ENCODE results near the gene MYH11.
"Not testable (repeated sequence)": the region's sequence is repeated elsewhere in the genome, so short reads cannot be mapped to it uniquely, and the experiment has no call there.

The MYH11 gene

DNA sequence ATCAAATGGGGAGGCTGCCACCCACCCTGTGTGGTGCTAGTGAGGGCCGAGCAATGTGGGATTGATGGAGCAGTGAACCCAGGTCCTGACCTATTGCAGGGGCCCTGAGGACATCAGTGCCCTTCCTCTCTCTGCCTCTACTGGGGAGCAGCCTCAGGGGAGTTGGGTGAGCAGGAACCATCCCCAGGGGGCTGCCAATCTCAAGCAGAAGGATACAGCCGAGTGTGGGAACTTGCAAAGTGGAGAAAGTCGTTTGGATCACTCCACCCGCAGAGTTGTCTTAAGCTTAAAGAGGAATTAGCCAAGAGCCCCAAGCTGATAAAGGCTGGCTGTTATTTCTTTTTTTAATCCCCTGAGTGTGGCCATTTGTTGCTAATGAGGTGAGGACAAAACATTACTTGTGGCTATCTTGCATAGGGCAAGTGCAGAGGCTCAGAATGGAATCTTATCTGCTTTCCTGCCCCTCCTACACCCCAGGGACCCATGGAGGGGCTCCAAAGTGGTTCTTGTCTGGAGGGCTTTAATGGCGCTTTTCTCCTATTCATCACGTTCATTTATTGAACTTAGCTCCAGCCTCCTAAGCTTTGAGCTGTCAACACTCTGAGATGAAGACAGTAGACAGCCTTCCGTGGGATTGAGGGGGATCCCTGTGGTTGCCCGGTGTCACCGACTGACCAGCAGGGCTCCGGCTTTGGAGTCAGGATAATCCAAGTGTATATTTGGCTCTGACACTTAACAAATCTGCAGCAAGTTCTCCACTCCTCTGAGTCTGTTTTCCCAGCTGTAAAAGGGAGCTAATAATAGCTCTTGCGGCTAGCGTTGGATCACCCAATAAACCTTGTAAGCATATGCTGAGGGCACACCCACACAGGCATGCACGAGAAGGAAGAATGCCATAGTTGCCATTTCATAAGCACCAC, 45.1 kb downstream of the MYH11 start:
- no peak for DNase-seq

DNA sequence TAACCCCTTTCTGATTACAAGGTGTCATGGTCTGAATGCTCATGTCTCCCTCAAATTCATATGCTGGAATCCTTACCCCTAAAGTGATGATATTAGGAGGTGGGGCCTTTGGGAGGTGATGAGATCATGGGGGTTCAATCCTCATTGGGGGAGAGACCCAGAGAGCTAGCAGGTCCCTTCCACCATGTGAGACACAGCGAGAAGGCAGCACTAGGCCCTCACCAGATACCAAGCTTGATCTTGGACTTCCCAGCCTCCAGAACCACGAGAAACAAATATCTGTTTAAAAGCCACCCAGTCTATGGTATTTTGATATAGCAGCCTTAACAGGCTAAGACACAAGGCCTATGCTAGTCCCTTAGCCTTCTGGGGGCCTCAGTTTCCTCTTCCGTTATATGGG, 45.9 kb downstream of the MYH11 start:
- DNase-seq: no peak

DNA sequence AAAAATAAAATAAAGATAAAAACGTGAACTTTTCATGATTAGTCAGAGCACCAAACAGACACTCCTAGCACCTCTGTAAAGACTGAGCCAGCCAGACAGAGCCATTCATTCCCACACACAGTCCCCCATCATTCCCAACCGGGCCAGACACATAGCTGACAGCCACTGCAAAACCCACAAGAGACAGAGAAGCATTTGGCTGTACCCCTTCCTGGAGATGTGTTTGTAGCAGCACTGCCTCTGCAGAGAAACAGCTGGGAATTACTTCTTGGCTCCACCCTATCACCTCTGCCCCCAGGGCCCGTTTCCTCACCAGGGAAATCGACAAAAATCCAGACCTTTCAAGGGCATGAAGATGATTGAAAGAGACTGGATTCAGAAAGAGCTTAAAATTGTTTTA, 46.4 kb downstream of the MYH11 start:
- no peak for DNase-seq

- DNase-seq: not testable (repeated sequence)
These were observed 47.5 kb downstream of the MYH11 start for GRCh38 chr16:15809297-15809696.

DNA sequence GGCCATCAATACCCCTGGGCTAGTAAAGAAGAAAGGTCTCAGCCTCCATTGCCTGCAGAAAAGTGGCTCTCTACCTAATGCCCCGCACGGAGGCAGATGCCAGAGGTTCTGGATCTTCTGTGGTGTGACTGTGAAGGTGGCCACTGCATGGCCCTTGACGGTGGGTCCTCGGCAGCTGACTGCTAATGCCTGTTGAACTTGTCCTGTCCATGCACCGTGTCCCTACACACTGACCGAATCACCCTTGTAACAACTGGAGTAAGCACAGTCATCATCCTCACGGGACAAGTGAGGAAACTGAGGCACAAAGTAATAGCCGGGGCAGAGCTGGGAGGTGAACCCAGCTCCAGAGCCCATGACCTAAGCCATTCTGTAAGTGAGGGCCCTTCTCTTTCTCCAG, 48.8 kb downstream of the MYH11 start:
- DNase-seq: no peak

DNA sequence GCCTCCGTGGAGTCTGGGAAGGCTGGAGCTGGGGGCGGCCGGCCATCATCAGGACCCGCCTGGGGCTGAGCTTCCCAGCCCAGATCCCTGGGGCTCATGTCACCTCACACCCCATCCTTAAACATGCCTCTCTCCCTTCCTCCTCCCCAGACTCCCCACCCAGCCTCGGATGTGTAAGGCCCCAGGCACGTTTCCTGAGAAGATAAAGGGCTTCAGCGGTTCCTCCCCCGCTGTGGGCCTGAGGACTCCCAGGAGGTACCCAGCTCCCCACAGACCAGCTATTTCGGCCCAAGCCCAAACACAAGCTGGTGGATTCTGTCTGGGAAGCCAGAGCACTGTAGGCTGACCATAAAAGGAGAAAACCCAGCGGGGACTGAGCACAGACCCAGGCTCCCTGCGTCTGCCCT, 49.2 kb downstream of the MYH11 start:
- DNase-seq: no peak

DNA sequence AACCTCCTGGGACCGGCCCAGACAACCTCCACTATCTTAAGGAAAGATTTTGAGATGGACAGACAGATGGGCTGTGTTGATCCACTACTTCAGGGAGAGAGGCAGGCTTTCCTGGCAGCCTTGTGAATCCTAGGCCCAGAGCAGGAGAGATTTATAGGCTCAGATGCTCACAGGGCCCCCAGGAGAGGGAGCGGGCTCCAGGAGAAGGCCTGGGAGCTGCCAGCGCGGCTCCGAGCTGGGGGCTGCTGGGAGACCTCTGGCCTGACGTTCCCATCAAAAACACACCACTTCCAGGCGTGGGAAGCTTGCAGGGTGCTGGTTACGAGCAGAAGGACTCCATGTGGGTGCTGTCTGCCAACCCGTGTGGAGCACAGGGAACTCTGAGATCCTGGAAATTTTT, 53.2 kb downstream of the MYH11 start:
- no peak for DNase-seq

DNA sequence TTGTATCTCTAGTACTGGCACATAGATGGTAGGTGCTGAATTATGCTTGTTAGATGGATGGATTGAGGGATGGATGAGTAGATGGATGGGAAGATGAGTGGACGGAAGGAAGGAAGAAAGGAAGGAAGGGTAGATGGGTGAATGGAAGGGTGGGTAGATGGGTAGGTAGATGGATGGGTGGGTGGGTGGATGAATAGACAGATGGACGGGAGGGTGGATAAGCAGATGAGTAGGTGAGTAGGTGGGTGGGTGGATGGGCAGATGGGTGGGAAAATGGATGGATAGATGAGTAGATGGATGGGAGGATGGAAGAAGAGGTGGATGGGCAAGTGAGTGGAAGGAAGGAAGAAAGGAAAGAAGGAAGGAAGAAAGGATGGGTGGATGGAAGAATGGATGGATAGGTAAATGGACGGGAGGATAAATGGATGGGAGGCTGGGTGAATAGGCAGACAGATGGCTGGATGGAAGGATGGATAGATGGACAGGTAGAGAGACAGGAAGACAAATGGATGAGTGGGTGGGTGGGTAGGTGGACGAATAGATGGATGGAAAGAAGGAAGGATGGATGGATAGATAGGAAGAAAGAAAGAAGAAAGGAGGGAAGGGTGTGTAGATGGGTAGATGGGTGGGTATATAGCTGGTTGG, 56.9 kb downstream of the MYH11 start:
- DNase-seq: no peak

DNA sequence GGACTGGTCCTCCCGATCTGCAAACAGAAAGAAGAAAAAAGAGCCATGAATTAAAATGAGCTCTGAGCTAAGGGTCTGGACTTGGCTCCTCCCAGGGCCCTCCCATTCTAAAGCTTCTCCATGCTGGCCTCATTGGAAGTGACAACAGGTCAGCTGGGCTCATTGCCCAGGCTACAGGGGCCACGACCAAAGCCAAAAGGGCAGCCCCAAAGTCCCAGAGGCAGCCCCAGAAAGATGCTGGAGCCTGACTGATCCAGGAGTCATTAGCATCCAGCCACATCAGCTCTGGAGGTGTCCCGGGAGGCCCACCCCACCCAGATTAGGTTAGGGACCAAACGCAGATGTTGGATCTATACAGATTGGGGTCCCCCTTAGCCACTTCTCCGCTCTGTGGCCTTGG, 58.2 kb downstream of the MYH11 start:
- no peak for DNase-seq

- DNase-seq: no peak
These were observed 59.9 kb downstream of the MYH11 start for GRCh38 chr16:15796885-15797284.

GRCh38 chr16:15795615-15796014, 61.2 kb downstream of the MYH11 start:
- DNase-seq: no peak

DNA sequence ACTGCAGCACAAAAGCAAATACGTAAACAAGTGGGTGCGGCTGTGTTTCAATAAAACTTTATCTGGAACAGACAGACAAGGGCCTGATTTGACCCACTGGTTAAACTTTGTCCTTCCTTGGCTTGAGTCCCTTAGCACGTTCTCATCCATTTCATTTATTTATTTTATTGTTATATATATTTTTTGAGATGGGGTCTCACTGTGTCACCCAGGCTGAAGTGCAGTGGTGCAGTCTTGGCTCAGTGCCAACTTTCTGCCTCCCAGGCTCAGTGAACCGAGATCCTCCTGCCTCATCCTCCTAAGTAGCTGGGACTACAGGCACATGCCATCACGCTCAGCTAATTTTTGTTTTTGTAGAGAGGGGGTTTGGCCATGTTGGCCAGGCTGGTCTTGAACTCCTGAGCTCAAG, 64.3 kb downstream of the MYH11 start:
- DNase-seq: no peak

GRCh38 chr16:15790458-15790857, 66.4 kb downstream of the MYH11 start:
- no peak for DNase-seq

- not testable (repeated sequence) for DNase-seq
These were observed 67.0 kb downstream of the MYH11 start for GRCh38 chr16:15789816-15790215.

GRCh38 chr16:15788846-15789239, 68.0 kb downstream of the MYH11 start:
- DNase-seq: no peak

GRCh38 chr16:15786501-15786900, 70.3 kb downstream of the MYH11 start:
- DNase-seq: no peak

- DNase-seq: no peak
These were observed 71.3 kb downstream of the MYH11 start for GRCh38 chr16:15785386-15786059.

DNA sequence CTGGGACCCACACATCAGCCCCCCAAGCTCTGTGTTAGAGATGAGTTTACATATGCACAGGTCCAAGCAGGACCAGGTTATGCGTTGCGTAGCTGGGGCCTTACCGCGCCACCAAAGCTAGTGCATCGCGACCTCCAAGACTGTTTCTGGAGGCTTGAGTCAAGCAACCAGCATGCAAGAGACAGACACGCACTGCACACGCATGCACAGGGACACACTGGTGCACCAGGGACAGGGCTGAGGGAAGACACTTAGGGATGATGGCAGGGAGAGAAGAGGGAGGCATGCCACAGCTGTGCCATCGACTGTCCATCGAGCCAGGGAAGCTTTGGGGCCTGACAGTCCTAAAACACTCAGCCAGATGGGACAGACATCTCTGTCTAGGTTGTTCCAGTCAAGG, 72.8 kb downstream of the MYH11 start:
- DNase-seq: no peak

DNA sequence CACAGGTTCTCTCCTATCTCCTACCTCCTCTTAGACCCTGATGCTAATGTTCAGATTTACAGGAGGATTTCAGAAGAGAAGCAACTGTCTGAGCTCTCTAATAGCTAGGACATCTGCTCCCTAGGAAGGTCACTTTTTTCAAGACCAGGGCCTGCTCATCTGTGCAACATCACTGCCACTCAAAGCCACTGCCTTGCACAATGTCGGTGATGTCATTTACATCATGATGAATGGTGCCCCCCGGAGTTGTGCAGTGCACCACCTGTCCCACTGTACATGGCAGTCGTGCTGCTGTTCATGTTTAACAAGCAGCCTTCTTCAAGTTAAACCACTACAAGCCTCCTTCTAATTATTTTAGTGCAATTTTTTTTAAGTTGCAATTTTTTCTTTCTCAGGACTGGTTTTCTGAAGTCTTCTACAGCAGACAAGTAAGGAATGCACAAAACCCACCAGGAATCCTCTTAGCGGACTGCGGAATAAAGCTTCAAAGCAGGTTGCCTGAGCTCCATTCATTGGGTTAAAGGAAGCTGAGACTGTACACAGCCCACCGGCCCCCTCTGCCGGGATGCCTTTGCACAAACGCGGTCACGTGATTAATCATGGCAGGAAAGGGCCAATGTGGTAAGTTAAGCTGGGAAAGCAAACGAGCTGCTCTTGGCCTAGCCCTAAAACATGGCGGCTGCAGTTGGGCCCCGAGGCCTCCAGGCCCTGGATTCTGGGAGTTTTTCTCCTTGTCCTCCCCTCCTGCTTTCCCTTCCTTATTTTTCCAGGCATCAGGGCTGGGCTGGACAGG, 74.1 kb downstream of the MYH11 start:
- no peak for DNase-seq

DNA sequence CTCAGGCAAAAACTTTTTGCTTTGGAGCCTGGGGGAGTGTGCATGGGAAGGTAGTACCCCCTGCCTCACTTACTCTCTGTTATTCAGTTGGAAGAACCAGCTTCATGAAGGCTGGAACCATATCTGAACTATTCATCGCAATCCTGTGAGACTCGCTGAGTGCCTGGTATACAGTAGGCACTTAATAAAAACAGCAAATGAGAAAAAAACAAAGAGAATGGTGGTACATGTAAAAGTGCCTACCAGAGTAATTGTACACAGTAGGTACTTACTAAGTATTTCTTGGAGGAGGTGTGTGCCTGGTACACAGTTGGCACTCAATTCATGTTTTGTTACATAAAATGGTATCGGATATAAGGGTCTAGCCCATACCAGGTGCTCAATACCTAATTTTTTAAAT, 75.2 kb downstream of the MYH11 start:
- no peak for DNase-seq

DNA sequence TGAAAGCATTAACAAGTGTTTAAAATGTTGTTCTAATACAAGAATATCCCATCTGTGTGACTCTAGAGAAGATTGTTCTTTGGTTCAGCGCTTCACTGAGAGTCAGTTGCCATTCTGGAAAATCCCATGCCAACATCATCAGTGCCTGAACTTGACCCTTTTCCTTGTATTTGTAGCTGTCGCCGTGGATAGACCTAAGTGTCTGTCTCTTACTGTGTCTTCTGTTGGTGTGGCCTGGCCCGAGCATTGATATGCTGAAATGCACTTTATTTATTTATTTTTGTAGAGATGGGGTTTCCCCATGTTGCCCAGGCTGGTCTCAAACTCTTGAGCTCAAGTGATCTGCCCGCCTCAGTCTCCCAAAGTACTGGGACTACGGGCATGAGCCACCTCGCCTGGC, 76.0 kb downstream of the MYH11 start:
- no peak for DNase-seq
